Neural cell (in vitro differentiated cells): ENCODE data around the gene ISG20L2. TPM values are rescaled to one million over a fixed set of nuclear protein-coding genes. Genes with fewer than 3 reads are reported as not detected.

Experiments used
- H2AFZ ChIP-seq: fragments of 200-600, 300-800 bp; sonication (generic), shearing (Covaris generic); 2 replicates; pipeline ENCODE4 v1.6.0; 2014; ENCODE audit warnings: low read depth, mild to moderate bottlenecking, antibody characterized with exemption, low read length, moderate library complexity
- H3F3A ChIP-seq: fragments of 200-600 bp; shearing (Covaris generic); 2 replicates; pipeline ENCODE4 v1.6.1; 2016; ENCODE audit warnings: mild to moderate bottlenecking, moderate library complexity, mixed read lengths, antibody characterized with exemption, low read length; ENCODE audit not compliant: insufficient read depth, poor library complexity, severe bottlenecking
- H3K27ac ChIP-seq: fragments of 200-600, 300-800 bp; sonication (generic), shearing (Covaris generic); 2 replicates; pipeline ENCODE4 v1.5.1; 2014; ENCODE audit warnings: mild to moderate bottlenecking, low read length, moderate library complexity
- H3K27me3 ChIP-seq: fragments of 300-800, 200-600 bp; sonication (generic), shearing (Covaris generic); 2 replicates; pipeline ENCODE4 v1.6.0; 2014; ENCODE audit warnings: mild to moderate bottlenecking, low read depth, low read length, moderate library complexity; ENCODE audit not compliant: insufficient read depth
- H3K36me3 ChIP-seq: fragments of 300-800, 200-600 bp; sonication (generic), shearing (Covaris generic); 2 replicates; pipeline ENCODE4 v1.5.1; 2014; ENCODE audit warnings: mild to moderate bottlenecking, antibody characterized with exemption, low read length, moderate library complexity; ENCODE audit not compliant: insufficient read depth
- H3K4me2 ChIP-seq: fragments of 300-800, 200-600 bp; sonication (generic), shearing (Covaris generic); 2 replicates; pipeline ENCODE4 v1.6.0; 2014; ENCODE audit warnings: mild to moderate bottlenecking, low read length
- H3K4me3 ChIP-seq: fragments of 300-800, 200-600 bp; sonication (generic), shearing (Covaris generic); 2 replicates; pipeline ENCODE4 v1.5.1; 2014; ENCODE audit warnings: mild to moderate bottlenecking, low read length, moderate library complexity
- H3K79me2 ChIP-seq: fragments of 200-600 bp; shearing (Covaris generic); replicated peaks from 2 replicates; pipeline ENCODE4 v1.6.0; 2014; ENCODE audit warnings: mild to moderate bottlenecking, low read length, moderate library complexity; ENCODE audit not compliant: insufficient read depth
- H3K9ac ChIP-seq: fragments of 300-800, 200-600 bp; sonication (generic), shearing (Covaris generic); 2 replicates; pipeline ENCODE4 v1.6.1; 2016; ENCODE audit warnings: mild to moderate bottlenecking, low read length, mixed read lengths
- H3K9me2 ChIP-seq: fragments of 200-600 bp; shearing (Covaris generic); 2 replicates; pipeline ENCODE4 v1.6.1; 2016; ENCODE audit warnings: mild to moderate bottlenecking, low read length, mixed read lengths; ENCODE audit not compliant: insufficient read depth
- H3K9me3 ChIP-seq: fragments of 200-600, 300-800 bp; sonication (generic), shearing (Covaris generic); 2 replicates; pipeline ENCODE4 v1.6.1; 2016; ENCODE audit warnings: mild to moderate bottlenecking, mixed run types, low read length, moderate library complexity, mixed read lengths
- H4K20me1 ChIP-seq: fragments of 200-600 bp; shearing (Covaris generic); 2 replicates; pipeline ENCODE4 v1.6.1; 2016; ENCODE audit warnings: mild to moderate bottlenecking, mixed run types; ENCODE audit not compliant: insufficient read depth
- CTCF ChIP-seq: fragments of 450-650 bp; IDR thresholded peaks from 2 replicates; pipeline ENCODE4 v1.5.1; 2014; ENCODE audit warnings: antibody characterized with exemption, mild to moderate bottlenecking, moderate library complexity; ENCODE audit not compliant: poor library complexity, severe bottlenecking
- EP300 ChIP-seq: fragments of 450-650 bp; conservative IDR thresholded peaks from 2 replicates; pipeline ENCODE4 v1.6.1; 2014; ENCODE audit warnings: antibody characterized with exemption, mild to moderate bottlenecking, moderate library complexity; ENCODE audit not compliant: poor library complexity, severe bottlenecking
- EZH2 ChIP-seq: fragments of 200-600, 300-800 bp; shearing (Covaris generic), sonication (generic); IDR thresholded peaks from 2 replicates; pipeline ENCODE4 v1.6.1; 2014; ENCODE audit warnings: antibody characterized with exemption, low read length, borderline replicate concordance, mild to moderate bottlenecking; ENCODE audit not compliant: insufficient read depth, poor library complexity, severe bottlenecking
- MXI1 ChIP-seq: fragments of 450-650 bp; conservative IDR thresholded peaks from 2 replicates; pipeline ENCODE4 v1.6.1; 2014; ENCODE audit warnings: antibody characterized with exemption, mild to moderate bottlenecking; ENCODE audit not compliant: poor library complexity, severe bottlenecking
- POLR2AphosphoS5 ChIP-seq: IDR thresholded peaks from 2 replicates; pipeline ENCODE4 v1.6.1; 2012
- RAD21 ChIP-seq: fragments of 450-650 bp; conservative IDR thresholded peaks from 2 replicates; pipeline ENCODE4 v1.6.1; 2014; ENCODE audit warnings: antibody characterized with exemption, mild to moderate bottlenecking, moderate library complexity
- SMC3 ChIP-seq: fragments of 450-650 bp; conservative IDR thresholded peaks from 2 replicates; pipeline ENCODE4 v1.6.1; 2014; ENCODE audit warnings: antibody characterized with exemption, mild to moderate bottlenecking, moderate library complexity; ENCODE audit not compliant: poor library complexity
- TAF1 ChIP-seq: IDR thresholded peaks from 2 replicates; pipeline ENCODE4 v1.6.1; 2012; ENCODE audit warnings: low read depth
- polyA plus RNA-seq: library from polyadenylated mRNA; depleted of rRNA; stranded (reverse); fragments of >200 nt; gene quantifications from 2 replicates; pipeline ENCODE4 v1.2.3, GENCODE V29; 2014
- TF ChIP-seq, protein P1 (sequence below): IDR thresholded peaks from 2 replicates; pipeline ENCODE4 v1.6.1; 2012; ENCODE audit warnings: borderline replicate concordance

Gene ISG20L2
- polyA plus RNA-seq, 1 donor from 2014 or later: 8.5 TPM

- peak overlapping the region; percentile 96 for H3K9ac ChIP-seq
- H3K27me3 ChIP-seq: no peaks in the 10 kb centered on the region
- no peaks in the 10 kb centered on the region for H3F3A ChIP-seq
- H2AFZ ChIP-seq: no peak overlapping the region
- H3K36me3 ChIP-seq: peaks cover 9% of the 10 kb centered on the region
- peak overlapping the region; percentile 91 for H3K4me3 ChIP-seq
- peaks cover 39% of the 10 kb centered on the region for H3K79me2 ChIP-seq
- TF ChIP-seq SMC3 (peak; percentile 40), RAD21 (peak; percentile 26), MXI1 (no peak), CTCF (peak; percentile 44)
- H3K27ac ChIP-seq: no peak overlapping the region
- H3K9me3 ChIP-seq: no peaks in the 10 kb centered on the region
- peak overlapping the region; percentile 98 for H3K4me2 ChIP-seq
- peaks cover 8% of the 10 kb centered on the region for H4K20me1 ChIP-seq
- no peaks in the 10 kb centered on the region for H3K9me2 ChIP-seq
Measured at GRCh38 chr1:156726549-156727226, 1.9 kb downstream of the ISG20L2 start.

DNA sequence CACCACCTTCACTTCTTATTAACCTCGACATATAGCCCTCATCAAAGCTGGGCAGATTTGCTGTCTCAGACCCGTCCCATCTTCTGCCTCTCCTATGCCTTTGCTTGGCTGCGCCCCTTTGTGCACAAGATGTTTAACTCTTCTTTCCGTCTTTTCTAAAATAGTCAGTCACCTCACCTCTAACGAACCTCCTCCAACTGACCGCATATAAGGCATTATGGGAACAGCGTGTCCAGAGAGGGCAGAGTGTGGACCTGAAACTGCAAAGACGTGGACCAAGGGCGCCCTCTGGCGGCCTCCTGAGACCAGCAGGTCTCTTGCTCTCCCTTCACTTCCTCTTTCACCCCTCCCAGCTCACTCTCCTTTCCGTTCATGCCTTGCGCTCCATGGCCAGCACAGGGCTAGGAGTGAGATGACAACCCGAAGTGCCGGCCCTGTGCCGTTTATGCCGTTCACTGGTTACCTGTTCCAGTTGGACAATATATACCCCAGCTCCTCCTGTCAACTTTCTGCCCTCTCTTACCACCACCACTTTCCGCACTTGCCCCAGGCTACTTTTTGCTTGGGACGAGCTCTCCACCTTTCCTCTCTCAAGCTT is 2.8 kb downstream of the ISG20L2 start:
- no peaks in the 10 kb centered on the region for H3K9me2 ChIP-seq
- H4K20me1 ChIP-seq: peaks cover 8% of the 10 kb centered on the region
- H3K79me2 ChIP-seq: peaks cover 39% of the 10 kb centered on the region
- no peak for TF ChIP-seq TAF1
- peak; percentile 40 for TF ChIP-seq MXI1
- no peak for TF ChIP-seq POLR2AphosphoS5
- TF ChIP-seq, protein P1, sequence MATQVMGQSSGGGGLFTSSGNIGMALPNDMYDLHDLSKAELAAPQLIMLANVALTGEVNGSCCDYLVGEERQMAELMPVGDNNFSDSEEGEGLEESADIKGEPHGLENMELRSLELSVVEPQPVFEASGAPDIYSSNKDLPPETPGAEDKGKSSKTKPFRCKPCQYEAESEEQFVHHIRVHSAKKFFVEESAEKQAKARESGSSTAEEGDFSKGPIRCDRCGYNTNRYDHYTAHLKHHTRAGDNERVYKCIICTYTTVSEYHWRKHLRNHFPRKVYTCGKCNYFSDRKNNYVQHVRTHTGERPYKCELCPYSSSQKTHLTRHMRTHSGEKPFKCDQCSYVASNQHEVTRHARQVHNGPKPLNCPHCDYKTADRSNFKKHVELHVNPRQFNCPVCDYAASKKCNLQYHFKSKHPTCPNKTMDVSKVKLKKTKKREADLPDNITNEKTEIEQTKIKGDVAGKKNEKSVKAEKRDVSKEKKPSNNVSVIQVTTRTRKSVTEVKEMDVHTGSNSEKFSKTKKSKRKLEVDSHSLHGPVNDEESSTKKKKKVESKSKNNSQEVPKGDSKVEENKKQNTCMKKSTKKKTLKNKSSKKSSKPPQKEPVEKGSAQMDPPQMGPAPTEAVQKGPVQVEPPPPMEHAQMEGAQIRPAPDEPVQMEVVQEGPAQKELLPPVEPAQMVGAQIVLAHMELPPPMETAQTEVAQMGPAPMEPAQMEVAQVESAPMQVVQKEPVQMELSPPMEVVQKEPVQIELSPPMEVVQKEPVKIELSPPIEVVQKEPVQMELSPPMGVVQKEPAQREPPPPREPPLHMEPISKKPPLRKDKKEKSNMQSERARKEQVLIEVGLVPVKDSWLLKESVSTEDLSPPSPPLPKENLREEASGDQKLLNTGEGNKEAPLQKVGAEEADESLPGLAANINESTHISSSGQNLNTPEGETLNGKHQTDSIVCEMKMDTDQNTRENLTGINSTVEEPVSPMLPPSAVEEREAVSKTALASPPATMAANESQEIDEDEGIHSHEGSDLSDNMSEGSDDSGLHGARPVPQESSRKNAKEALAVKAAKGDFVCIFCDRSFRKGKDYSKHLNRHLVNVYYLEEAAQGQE: no peak
- TF ChIP-seq SMC3: peak; percentile 96
- no peak for TF ChIP-seq EZH2
- peak; percentile 96 for TF ChIP-seq CTCF
- no peak for TF ChIP-seq EP300
- peak; percentile 91 for TF ChIP-seq RAD21
- H3K9ac ChIP-seq: peak overlapping the region; percentile 49
- no peak overlapping the region for H3K27ac ChIP-seq
- H3K9me3 ChIP-seq: no peaks in the 10 kb centered on the region
- no peaks in the 10 kb centered on the region for H3F3A ChIP-seq
- peaks cover 9% of the 10 kb centered on the region for H3K36me3 ChIP-seq
- H3K27me3 ChIP-seq: no peaks in the 10 kb centered on the region
- H3K4me3 ChIP-seq: peak overlapping the region; percentile 91
- peak overlapping the region; percentile 98 for H3K4me2 ChIP-seq
- H2AFZ ChIP-seq: no peak overlapping the region
